Suprapubic skin (tissue), 4 donors: ENCODE results near the gene KRT33B. TPM values are rescaled to one million over a fixed set of nuclear protein-coding genes. Genes with fewer than 3 reads are reported as not detected.

Experiments
- DNase-seq, 2 donors: peaks; one replicate each; pipeline ENCODE4 v3.0.0-alpha.2; 2019; ENCODE audit warnings: low spot score in 2 of 2
- H3K27ac ChIP-seq: fragments of 200-600 bp; sonication (generic); one replicate; pipeline ENCODE4 v1.5.1; 2019
- H3K27me3 ChIP-seq: fragments of 200-600 bp; sonication (generic); one replicate; pipeline ENCODE4 v1.5.1; 2019
- H3K36me3 ChIP-seq: fragments of 200-600 bp; sonication (generic); one replicate; pipeline ENCODE4 v1.5.1; 2019
- H3K4me1 ChIP-seq: fragments of 200-600 bp; sonication (generic); one replicate; pipeline ENCODE4 v1.5.1; 2019
- H3K4me3 ChIP-seq: fragments of 200-600 bp; sonication (generic); one replicate; pipeline ENCODE4 v1.5.1; 2019; ENCODE audit warnings: mild to moderate bottlenecking
- H3K9me3 ChIP-seq: fragments of 200-600 bp; sonication (generic); one replicate; pipeline ENCODE4 v1.5.1; 2019
- EP300 ChIP-seq: sonication (generic); formaldehyde crosslinking; IDR thresholded peaks from one replicate; pipeline ENCODE4 v1.6.1; 2017; ENCODE audit warnings: antibody characterized with exemption
- POLR2A ChIP-seq, 2 donors: fragments of 450-650 bp; IDR thresholded peaks; one replicate each; pipeline ENCODE4 v1.6.1; 2017; ENCODE audit warnings: antibody characterized with exemption in 2 of 2, mild to moderate bottlenecking in 2 of 2, moderate library complexity in 2 of 2
- WGBS: methylation state at CpG from one replicate; pipeline ENCODE4 v1.1.5; 2018; 5-methylcytosine and 5-hydroxymethylcytosine counted together
- total RNA-seq, 4 donors: library from RNA; depleted of rRNA; stranded (reverse); fragments of >200 nt; gene quantifications; one replicate each; pipeline ENCODE4 v1.1.0, GENCODE V29; 2016

KRT33B gene
- total RNA-seq, 4 donors from 2014 or later, result 10.7 to 194 (median 27.9) TPM; not detected in 1

DNA sequence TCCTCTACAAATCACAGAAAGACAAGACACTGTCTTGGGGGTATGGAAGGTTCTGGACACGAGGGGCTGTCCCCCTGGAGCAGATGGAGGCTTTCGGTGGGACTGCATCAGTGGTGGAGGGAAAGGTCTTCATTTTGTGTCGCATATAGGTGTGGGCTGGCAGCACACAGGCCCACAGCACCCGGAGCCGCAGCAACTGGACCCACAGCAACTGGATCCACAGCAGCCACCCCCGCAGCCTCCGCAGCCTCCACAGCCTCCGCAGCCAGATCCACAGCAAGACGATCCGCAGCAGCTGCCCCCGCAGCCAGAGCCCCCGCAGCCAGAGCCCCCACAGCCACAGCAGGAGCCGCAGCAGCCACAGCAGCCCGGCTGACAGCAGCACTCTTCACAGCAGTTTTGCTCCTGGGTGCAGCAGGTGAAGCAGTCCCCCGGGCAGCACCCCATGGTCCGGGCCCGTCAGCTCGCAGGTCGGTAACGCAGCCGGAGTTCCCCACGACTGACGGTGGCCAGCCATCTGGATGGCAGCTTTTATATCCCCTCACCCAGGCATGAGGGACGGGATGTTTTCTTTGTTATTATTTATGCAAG is 54.3 kb downstream of the KRT33B start, which contains the start of gene KRTAP17-1:
Gene KRTAP17-1 (minus strand): TSS at position 507 of the 591 bp plus-strand sequence. CDS start 60 bp downstream, at position 447.
- peaks cover 8% of the 10 kb centered on the region for H3K27me3 ChIP-seq
- H3K27ac ChIP-seq, result no peak within 1 kb of the TSS
- no peaks in the 10 kb centered on the region for H3K4me1 ChIP-seq
- no peak for TF ChIP-seq EP300
- no peak for TF ChIP-seq POLR2A (IDR thresholded peaks at IDR 0.05)
- H3K4me3 ChIP-seq, result no peak within 1 kb of the TSS
- H3K9me3 ChIP-seq, result no peaks in the 10 kb centered on the region
- WGBS, result 79% methylated on average over 9 of the region's 24 CpGs
- DNase-seq, result no peak
- H3K36me3 ChIP-seq, result no peaks in the 10 kb centered on the region

Other genes with a start within 250 kb of the KRT33B start
- gene KRTAP4-12, start 245.6 kb downstream of the KRT33B start, total RNA-seq, result 10 to 100 TPM in 1 of 4 donors, 1 to 10 TPM in 2, not detected in 1; 6.1 to 54.5 (median 8.3) TPM
- 10 to 100 TPM in 2 of 4 donors, 1 to 10 TPM in 1, not detected in 1; 9.0 to 45.0 (median 13.0) TPM for gene KRTAP4-6, start 229.3 kb downstream of the KRT33B start, total RNA-seq
- gene KRTAP4-5, start 220.0 kb downstream of the KRT33B start, total RNA-seq, result 10 to 100 TPM in 1 of 4 donors, 1 to 10 TPM in 2, not detected in 1; 1.1 to 19.2 (median 2.2) TPM
- 10 to 100 TPM in 2 of 4 donors, 1 to 10 TPM in 1, not detected in 1; 7.7 to 81.7 (median 24.6) TPM for gene KRTAP4-4, start 209.1 kb downstream of the KRT33B start, total RNA-seq
- 10 to 100 TPM in 2 of 4 donors, 1 to 10 TPM in 1, not detected in 1; 9.0 to 35.4 (median 16.4) TPM for gene KRTAP4-3, start 201.6 kb downstream of the KRT33B start, total RNA-seq
- 10 to 100 TPM in 3 of 4 donors, not detected in 1; 16.1 to 86.3 (median 16.3) TPM for gene KRTAP4-2, start 191.6 kb downstream of the KRT33B start, total RNA-seq
- gene KRTAP4-1, start 184.9 kb downstream of the KRT33B start, total RNA-seq, result 10 to 100 TPM in 2 of 4 donors, 1 to 10 TPM in 1, not detected in 1; 4.2 to 51.7 (median 16.7) TPM
- gene KRTAP9-1, start 179.9 kb downstream of the KRT33B start, total RNA-seq, result 1 to 10 TPM in 1 of 4 donors, not detected in 3; 1.1 TPM
- gene KRTAP9-2, start 143.2 kb downstream of the KRT33B start, total RNA-seq, result 100 to 1,000 TPM in 1 of 4 donors, 10 to 100 TPM in 2, not detected in 1; 36.3 to 127 (median 60.8) TPM
- 100 to 1,000 TPM in 1 of 4 donors, 10 to 100 TPM in 2, not detected in 1; 29.0 to 178 (median 61.4) TPM for gene KRTAP9-3, start 137.4 kb downstream of the KRT33B start, total RNA-seq
- gene KRTAP9-8, start 131.8 kb downstream of the KRT33B start, total RNA-seq, result 10 to 100 TPM in 3 of 4 donors, not detected in 1; 27.1 to 89.8 (median 46.6) TPM
- gene KRTAP9-4, start 120.1 kb downstream of the KRT33B start, total RNA-seq, result 100 to 1,000 TPM in 1 of 4 donors, 10 to 100 TPM in 2, not detected in 1; 18.8 to 103 (median 50.1) TPM
- 10 to 100 TPM in 3 of 4 donors, not detected in 1; 14.3 to 53.1 (median 23.9) TPM for gene KRTAP9-9, start 114.4 kb downstream of the KRT33B start, total RNA-seq
- gene KRTAP9-6, start 104.4 kb downstream of the KRT33B start, total RNA-seq, result 1 to 10 TPM in 1 of 4 donors, under 1 TPM in 1, not detected in 2; 0.52 to 7.1 TPM
- gene KRTAP9-7, start 94.1 kb downstream of the KRT33B start, total RNA-seq, result 10 to 100 TPM in 1 of 4 donors, 1 to 10 TPM in 1, not detected in 2; 10.0 to 20.3 TPM
- 1 to 10 TPM in 2 of 4 donors, under 1 TPM in 1, not detected in 1; 0.85 to 3.4 (median 2.2) TPM for gene KRTAP29-1, start 67.0 kb downstream of the KRT33B start, total RNA-seq
- 10 to 100 TPM in 1 of 4 donors, 1 to 10 TPM in 2, not detected in 1; 2.2 to 22.0 (median 4.0) TPM for gene KRTAP16-1, start 60.5 kb downstream of the KRT33B start, total RNA-seq
- 10 to 100 TPM in 2 of 4 donors, 1 to 10 TPM in 1, not detected in 1; 8.0 to 81.5 (median 24.2) TPM for gene KRTAP17-1, start 54.1 kb downstream of the KRT33B start, total RNA-seq
- 100 to 1,000 TPM in 1 of 4 donors, 10 to 100 TPM in 1, 1 to 10 TPM in 2; 1.2 to 144 (median 8.3) TPM for gene KRT33A, start 19.0 kb downstream of the KRT33B start, total RNA-seq
- 100 to 1,000 TPM in 1 of 4 donors, 10 to 100 TPM in 2, under 1 TPM in 1; 0.56 to 117 (median 22.2) TPM for gene KRT34, start 12.5 kb upstream of the KRT33B start, total RNA-seq
- gene KRT31, start 27.8 kb upstream of the KRT33B start, total RNA-seq, result 100 to 1,000 TPM in 1 of 4 donors, 10 to 100 TPM in 3; 38.5 to 618 (median 84.8) TPM
- 1 to 10 TPM in 1 of 4 donors, under 1 TPM in 1, not detected in 2; 0.53 to 7.1 TPM for gene KRT37, start 54.8 kb upstream of the KRT33B start, total RNA-seq
- gene KRT38, start 71.2 kb upstream of the KRT33B start, total RNA-seq, result 10 to 100 TPM in 1 of 4 donors, 1 to 10 TPM in 2, not detected in 1; 1.6 to 21.6 (median 3.9) TPM
- gene KRT32, start 97.6 kb upstream of the KRT33B start, total RNA-seq, result 10 to 100 TPM in 3 of 4 donors, under 1 TPM in 1; 0.40 to 71.2 (median 14.8) TPM
- 100 to 1,000 TPM in 1 of 4 donors, 10 to 100 TPM in 2, 1 to 10 TPM in 1; 2.5 to 156 (median 38.8) TPM for gene KRT35, start 111.3 kb upstream of the KRT33B start, total RNA-seq
- gene KRT36, start 120.1 kb upstream of the KRT33B start, total RNA-seq, result 1 to 10 TPM in 2 of 4 donors, under 1 TPM in 1, not detected in 1; 0.79 to 3.9 (median 1.2) TPM
- gene KRT13, start 135.8 kb upstream of the KRT33B start, total RNA-seq, result under 1 TPM in 1 of 4 donors, not detected in 3; 0.51 TPM
- gene KRT15, start 149.1 kb upstream of the KRT33B start, total RNA-seq, result 1,000 to 10,000 TPM in 3 of 4 donors, 100 to 1,000 TPM in 1; 690 to 2,507 (median 1,431) TPM
- 100 to 1,000 TPM; 180 to 307 (median 215) TPM for gene KRT19, start 158.5 kb upstream of the KRT33B start, total RNA-seq
- 1 to 10 TPM in 1 of 4 donors, under 1 TPM in 3; 0.68 to 1.6 (median 0.82) TPM for gene KRT9, start 202.2 kb upstream of the KRT33B start, total RNA-seq
- gene KRT14, start 217.1 kb upstream of the KRT33B start, total RNA-seq, result over 10,000 TPM in 2 of 4 donors, 1,000 to 10,000 TPM in 2; 7,400 to 12,534 (median 10,685) TPM
- gene KRT16, start 243.0 kb upstream of the KRT33B start, total RNA-seq, result 100 to 1,000 TPM in 3 of 4 donors, 10 to 100 TPM in 1; 65.7 to 772 (median 341) TPM